Tongue (tissue), 2 donors: Measurements from ENCODE around the gene LRP6. TPM values are rescaled to one million over a fixed set of nuclear protein-coding genes. Genes with fewer than 3 reads are reported as not detected.
A peak's percentile ranks its signal among the peaks of the same experiment; 100 is the strongest.
"Not testable (repeated sequence)": the region's sequence is repeated elsewhere in the genome, so short reads cannot be mapped to it uniquely, and the experiment has no call there.

Source experiments
- DNase-seq: peaks from one replicate; pipeline ENCODE4 v3.0.0-alpha.2; 2015
- total RNA-seq: library from RNA; depleted of rRNA; stranded (reverse); fragments of >200 nt; gene quantifications from one replicate; pipeline ENCODE4 v1.2.3, GENCODE V29; 2014

The LRP6 gene
- total RNA-seq, 1 donor from 2014 or later = 77.6 TPM

GRCh38 chr12:12265571-12266388 lies 1.1 kb downstream of the LRP6 start:
- DNase-seq = peak; percentile 58

GRCh38 chr12:12265035-12265434 lies 1.8 kb downstream of the LRP6 start:
- no peak for DNase-seq

- no peak for DNase-seq
Measured at GRCh38 chr12:12263909-12264308, 2.9 kb downstream of the LRP6 start.

GRCh38 chr12:12256291-12256757 lies 10.5 kb downstream of the LRP6 start:
- DNase-seq = not testable (repeated sequence)

DNA sequence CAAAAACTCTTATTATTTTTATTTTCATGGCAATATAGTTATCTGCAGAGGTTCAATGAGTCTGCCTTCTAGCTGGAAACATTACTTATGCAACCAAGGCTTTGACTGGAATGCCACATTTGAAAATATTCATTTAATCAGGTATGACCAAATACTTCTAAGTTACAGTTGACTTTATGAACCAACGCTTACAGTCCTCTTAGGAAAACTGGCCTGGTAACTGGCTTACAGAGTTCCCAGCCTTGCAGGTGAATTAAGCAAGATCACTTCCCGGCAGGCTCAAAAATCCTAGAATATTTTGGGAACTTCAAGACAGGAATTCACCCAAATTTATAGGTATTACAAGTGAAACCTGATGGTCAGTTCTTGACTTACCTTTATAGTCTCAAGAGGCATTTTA lies 12.3 kb downstream of the LRP6 start:
- DNase-seq = no peak

DNA sequence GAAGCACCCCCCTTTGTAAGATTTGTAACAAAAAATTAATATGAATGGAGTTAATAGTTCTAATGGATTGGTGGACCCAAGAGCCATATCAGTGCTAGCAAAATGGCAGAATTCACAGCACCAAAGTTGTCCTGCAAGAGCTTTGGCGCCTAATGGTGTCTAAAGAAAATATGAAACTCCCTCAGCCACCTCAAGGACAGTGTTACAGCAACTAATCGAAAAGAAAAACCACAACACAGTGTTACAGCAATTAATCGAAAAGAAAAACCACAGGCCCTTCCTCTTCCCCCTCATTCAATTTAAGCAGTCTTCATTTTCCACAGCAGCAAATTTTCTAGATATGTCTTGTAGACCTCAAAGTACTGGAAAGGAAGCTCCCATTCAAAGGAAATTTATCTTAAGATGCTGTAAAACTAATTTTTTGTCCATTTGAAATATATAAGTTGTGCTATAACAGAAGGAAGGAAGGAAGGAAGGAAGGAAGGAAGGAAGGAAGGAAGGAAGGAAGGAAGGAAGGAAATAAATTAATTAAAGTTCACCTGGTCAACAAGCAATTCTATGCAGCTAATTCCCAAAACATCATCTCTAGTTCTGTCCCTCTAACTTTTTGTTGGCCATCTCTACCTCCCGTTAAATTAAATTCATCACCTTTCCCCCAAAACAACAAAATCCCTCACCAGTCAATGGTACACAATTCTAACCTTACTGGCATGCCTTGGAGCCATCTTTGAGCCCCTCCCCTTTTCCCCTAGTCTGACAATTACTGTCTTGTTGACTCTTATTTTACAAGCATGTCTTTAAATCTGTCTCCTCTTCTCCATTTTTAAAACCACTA lies 17.4 kb downstream of the LRP6 start:
- no peak for DNase-seq

DNA sequence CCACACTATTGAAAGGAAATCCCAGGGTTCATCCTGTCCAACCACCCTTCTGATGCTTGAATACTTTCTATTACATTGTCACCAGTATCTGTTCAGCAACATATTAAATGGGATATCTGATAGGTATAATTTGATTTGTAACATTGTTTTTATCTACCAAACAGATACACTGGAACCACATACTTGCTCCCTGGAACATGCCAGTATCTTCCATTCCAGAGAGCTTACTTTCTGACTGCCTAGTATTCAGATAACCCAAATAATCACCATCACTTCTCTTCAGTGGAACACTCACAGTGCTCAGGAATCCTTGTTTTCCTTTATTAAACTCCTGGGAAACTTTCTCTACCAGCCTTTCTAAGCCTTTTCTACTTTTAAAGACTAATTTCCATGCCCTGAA lies 19.3 kb downstream of the LRP6 start:
- DNase-seq = no peak

DNA sequence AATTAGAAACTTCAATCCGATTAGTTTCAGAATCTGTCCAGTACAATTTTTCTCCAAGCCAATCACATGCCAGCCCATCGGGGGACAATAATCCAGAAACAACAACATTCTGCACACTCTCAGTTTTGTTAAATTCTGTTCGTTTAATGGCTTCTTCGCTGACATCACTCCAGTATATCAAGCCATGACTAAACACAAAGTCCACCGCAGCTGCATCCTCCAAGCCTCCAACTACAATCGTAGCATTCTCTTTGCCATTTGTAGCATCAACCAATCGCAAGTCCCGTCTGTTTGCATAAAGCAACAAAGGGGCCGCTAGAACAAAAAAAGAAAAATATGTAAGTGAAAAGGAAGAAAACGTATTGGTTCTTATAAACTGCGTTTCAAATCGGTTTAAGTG lies 22.5 kb downstream of the LRP6 start:
- no peak for DNase-seq

DNA sequence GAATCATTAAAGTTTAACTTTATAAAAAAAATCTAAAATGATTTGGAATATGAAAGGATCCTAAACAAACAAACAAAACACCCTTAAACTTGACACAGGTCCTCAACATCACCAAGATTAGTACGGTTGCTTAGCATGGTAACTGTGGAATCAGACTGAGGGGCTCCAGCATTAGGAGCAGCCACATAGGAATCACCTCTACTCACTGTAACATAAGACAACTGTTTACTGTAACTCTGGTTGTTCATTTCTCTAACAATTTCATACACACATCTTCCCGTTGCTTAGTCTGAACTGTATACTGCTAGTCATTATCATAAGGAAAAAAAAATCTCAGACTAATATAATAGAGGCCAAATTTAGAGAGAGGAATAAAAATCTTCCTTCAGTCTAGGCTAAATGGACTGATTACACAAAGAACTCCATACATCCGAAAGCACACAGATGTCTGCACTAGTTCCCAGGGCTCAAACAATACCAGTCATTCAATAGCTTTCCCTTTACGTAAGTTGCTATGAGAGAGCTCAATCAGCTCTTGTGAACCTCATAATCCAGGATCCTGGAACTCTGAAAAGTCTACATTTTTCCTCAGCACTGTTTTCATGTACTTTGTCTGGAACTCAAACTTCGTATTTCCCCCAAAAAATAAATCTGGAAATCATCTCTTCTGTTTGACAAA lies 26.0 kb downstream of the LRP6 start:
- peak; percentile 89 for DNase-seq

DNA sequence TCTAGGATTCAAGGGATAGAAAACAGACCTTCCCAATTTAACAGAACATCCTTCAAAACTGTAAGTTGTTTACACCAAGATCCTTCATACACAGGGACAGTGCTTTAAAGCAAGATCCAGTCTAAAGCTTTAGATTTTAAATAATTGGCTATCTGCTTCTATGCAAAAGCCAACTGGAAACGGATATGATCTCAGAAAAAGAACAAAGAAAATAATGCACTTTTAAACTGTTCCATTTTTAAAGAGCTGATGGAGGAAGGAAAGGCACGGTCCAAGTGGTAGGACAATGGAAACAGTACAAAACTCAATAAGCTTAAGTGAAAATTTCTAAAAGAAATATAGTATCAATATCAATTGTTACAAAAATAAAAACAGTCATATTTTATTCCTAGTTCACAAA lies 27.7 kb downstream of the LRP6 start:
- DNase-seq = peak; percentile 22

DNA sequence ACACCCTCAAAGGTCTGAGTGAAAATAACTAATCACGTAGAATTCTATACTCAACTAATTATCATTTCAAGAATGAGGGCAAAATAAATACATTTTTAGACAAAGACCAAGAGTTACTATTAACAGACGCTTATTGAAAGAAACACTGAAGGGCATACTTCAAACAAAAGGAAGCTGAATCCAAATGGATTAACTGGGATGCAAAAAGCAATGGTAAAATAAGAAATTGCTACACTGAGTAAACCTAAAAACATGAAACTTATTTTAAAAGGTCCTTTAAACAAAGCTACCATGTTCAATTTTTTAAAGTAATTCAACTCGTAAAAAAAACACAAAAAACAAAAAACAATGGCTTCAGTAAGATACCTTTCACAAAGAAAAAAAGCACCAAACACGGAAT lies 28.2 kb downstream of the LRP6 start:
- DNase-seq = no peak

DNA sequence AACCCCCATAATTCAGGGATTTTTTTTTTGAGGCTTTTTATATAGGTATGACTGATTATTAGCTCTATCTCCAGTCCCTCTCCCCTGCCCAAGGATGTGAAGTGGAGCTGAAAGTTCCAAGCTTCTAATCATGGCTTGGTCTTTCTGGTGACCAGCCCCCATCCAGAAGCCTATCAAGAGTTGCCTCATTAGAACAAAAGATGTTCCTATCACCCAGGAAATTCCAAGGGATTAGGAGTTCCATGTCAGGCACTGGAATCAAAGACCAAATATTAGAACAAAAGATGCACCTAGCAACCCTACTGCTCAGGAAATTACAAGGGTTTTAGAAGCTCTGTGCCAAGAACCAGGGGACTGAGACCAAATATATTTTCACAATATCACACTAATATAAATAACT lies 29.9 kb downstream of the LRP6 start:
- DNase-seq = no peak

DNA sequence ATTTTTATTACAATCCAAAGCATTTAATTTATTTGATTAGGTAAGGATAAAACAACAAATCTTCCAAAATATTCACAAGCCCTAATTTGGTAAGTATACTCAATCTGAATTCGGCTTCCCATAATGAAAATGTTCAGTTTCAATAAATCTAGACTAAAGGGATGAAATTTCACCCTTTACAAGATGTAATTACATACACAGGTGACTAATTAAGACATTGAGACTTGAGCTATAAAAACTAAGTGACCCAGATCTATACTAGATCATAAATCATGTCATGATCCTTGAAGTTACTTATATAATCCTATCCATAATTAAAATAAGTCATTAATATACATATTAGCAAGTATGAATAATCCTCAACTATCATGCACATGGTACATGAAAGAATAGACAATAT lies 36.6 kb downstream of the LRP6 start:
- DNase-seq = no peak

DNA sequence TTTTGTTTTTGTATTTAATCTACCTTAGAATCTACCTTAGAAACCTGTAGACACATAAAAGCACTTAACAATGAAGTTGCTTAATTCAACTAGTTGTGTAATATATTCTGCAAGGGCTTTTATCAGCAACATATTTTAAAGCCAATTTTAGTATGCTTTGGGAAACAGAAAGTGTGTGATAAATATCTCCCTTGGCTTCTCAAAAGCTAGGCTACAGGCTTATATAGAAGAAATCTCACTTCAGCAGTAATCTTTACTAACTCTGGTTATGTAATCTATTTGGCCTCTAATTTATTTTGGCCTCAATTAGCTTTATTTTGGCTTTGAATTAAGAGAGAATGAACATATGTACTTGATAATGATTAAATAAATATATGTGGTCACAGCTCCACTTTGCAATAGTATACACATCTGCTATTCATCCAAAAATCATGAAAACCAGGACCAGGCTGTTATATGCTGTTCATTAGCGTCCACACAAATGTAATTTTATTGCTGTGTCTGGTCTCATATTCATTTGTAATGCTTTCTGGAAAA lies 37.2 kb downstream of the LRP6 start:
- peak; percentile 27 for DNase-seq

- no peak for DNase-seq
Measured at GRCh38 chr12:12228402-12228801, 38.4 kb downstream of the LRP6 start.

GRCh38 chr12:12226187-12226586 lies 40.7 kb downstream of the LRP6 start:
- DNase-seq = no peak

- DNase-seq = no peak
Measured at GRCh38 chr12:12224240-12224940, 42.5 kb downstream of the LRP6 start.

DNA sequence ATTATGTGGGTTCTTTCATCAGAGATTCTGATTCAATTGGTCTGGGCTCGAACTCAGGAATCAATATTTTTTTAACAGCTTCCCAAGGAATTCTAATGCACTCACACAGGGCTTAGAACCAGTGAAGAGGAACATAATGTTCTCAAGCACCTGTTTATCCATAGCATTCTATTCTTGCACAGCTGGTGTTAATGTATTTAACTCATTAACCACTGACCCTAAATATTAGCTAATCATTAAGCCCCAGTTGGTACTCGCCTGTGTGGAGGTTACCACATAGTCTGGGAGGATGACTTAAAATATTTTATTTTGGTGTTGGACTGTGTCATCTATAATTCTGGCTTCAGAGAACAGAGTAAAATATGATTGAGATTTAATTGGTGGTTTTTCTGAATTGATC lies 45.3 kb downstream of the LRP6 start:
- DNase-seq = no peak

DNA sequence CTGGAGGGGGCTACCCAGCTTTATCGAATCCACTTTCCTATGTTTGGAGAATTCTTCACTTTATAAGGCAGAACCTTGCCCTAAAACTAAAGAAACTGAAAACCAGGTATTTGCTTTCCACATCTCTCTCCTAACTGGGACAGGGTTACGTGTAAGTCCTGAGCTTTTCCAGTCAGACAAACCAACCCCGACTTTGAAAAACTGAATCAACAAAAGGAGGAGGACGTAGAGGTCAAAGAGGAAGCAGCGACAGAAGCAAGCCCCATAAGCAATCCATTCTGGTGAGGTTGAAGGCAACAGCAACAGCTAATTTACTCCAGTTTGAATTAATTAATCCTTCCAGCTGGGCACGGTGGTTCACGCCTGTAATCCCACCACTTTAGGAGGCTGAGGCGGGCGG lies 47.2 kb downstream of the LRP6 start:
- no peak for DNase-seq

DNA sequence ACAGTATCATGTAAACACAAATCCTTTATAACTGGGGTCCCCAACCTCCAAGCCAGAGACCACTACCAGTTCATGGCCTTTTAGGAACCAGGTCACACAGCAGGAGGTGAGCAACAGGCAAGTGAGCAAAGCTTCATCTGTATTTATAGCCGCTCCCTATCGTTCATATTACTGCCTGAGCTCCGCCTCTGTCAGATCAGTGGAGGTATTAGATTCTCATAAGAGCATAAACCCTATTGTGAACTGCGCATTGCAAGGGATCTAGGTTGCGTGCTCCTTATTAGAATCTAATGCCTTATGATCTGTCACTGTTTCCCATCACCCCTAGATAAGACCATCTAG lies 49.9 kb downstream of the LRP6 start:
- no peak for DNase-seq

- no peak for DNase-seq
Measured at GRCh38 chr12:12216349-12217017, 50.4 kb downstream of the LRP6 start.
